Measurements from ENCODE around the gene MAD1L1.

DNA sequence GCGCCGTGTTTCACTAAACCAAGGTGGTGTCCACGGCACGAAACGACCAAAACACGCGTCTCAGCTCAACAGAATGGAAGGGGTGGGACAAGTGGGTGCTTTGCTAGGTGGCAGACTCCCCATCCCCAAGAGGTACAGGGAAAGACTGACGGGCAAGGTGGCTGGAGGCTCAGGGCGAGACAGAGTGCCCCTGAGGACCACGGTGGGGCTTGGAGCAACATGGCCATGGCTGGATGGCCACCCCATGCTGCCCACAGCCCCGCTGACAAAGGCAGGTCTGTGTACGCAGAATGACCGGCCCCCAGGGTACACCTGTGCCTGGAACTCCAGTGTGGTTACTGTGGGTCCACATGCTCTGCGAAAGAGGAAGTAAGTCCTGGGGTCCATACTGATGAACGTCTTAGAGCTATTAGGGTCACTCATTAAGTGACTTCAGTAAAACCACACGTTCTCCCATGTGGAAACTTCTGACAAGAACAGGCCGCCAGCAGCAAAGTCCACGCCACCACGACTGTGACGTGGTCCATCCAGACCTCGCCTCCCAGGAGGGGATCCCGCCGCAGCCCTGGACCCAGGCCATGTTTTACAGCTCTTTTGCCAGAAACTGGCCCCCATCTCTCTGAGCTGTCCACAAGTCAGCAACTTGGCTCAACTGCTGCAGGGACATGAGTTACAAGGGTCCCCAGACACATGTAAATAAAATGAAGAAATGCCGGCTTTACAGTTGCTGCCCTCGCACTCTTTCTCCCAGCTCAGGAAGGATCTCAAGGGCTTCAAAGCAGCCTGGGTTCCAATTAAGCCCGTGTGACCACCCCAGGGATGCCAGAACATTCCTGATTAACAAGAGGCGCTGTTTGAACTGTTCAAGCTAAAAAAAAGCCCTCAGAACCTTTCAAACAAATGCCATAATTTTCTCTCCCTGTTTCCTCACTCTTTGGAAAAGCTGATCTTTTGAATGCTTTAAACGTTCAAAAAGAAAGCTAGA, 66.8 kb downstream of the MAD1L1 start:
- TF ChIP-seq EP300 (IDR thresholded peaks at IDR 0.05; ENCODE audit: low read depth), result no peak
- TF ChIP-seq POLR2AphosphoS5 (IDR thresholded peaks at IDR 0.05), result no peak
- TF ChIP-seq, protein P1, sequence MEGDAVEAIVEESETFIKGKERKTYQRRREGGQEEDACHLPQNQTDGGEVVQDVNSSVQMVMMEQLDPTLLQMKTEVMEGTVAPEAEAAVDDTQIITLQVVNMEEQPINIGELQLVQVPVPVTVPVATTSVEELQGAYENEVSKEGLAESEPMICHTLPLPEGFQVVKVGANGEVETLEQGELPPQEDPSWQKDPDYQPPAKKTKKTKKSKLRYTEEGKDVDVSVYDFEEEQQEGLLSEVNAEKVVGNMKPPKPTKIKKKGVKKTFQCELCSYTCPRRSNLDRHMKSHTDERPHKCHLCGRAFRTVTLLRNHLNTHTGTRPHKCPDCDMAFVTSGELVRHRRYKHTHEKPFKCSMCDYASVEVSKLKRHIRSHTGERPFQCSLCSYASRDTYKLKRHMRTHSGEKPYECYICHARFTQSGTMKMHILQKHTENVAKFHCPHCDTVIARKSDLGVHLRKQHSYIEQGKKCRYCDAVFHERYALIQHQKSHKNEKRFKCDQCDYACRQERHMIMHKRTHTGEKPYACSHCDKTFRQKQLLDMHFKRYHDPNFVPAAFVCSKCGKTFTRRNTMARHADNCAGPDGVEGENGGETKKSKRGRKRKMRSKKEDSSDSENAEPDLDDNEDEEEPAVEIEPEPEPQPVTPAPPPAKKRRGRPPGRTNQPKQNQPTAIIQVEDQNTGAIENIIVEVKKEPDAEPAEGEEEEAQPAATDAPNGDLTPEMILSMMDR (IDR thresholded peaks at IDR 0.05), result no peak
